ENCODE measurements around the gene FAM111A. TPM values are rescaled to one million over a fixed set of nuclear protein-coding genes. Genes with fewer than 3 reads are reported as not detected.
"Not testable (repeated sequence)": the region's sequence is repeated elsewhere in the genome, so short reads cannot be mapped to it uniquely, and the experiment has no call there.

The FAM111A gene
- 9.3 TPM for total RNA-seq

- DNase-seq (ENCODE audit: low spot score) = peak; percentile 91
- ATAC-seq = peak; percentile 93
Measured at GRCh38 chr11:59142530-59143507, at the start of gene FAM111A. TSS of gene FAM111A (plus strand) at chr11:59142856. CDS start at chr11:59148873, 6,017 bp downstream.

- ATAC-seq; DNase-seq (ENCODE audit: low spot score): not testable (repeated sequence)
Measured at GRCh38 chr11:59093576-59093975, 49.1 kb upstream of the FAM111A start.

- DNase-seq (ENCODE audit: low spot score); ATAC-seq: not testable (repeated sequence)
Measured at GRCh38 chr11:59095225-59095624, 47.4 kb upstream of the FAM111A start.

- ATAC-seq = peak; percentile 95
- DNase-seq (ENCODE audit: low spot score) = not testable (repeated sequence)
Measured at GRCh38 chr11:59095972-59096575, 46.6 kb upstream of the FAM111A start.

GRCh38 chr11:59097113-59097708 is 45.4 kb upstream of the FAM111A start:
- ATAC-seq (peak; percentile 71), DNase-seq (ENCODE audit: low spot score) (peak; percentile 57)

- not testable (repeated sequence) for ATAC-seq
Measured at GRCh38 chr11:59097938-59098337, 44.7 kb upstream of the FAM111A start.

GRCh38 chr11:59102259-59102765 is 40.3 kb upstream of the FAM111A start:
- ATAC-seq (peak; percentile 47), DNase-seq (ENCODE audit: low spot score) (no peak)

More at GRCh38 chr11:59097938-59098337, 44.7 kb upstream of the FAM111A start:
- DNase-seq (ENCODE audit: low spot score) = not testable (repeated sequence)

- ATAC-seq (peak; percentile 94), DNase-seq (ENCODE audit: low spot score) (peak; percentile 88)
Measured at GRCh38 chr11:59106363-59107336, 36.0 kb upstream of the FAM111A start, which contains the start of gene FAM111B. TSS of gene FAM111B (plus strand) at chr11:59107237. CDS start at chr11:59109626, 2,389 bp downstream.

GRCh38 chr11:59107721-59108120 is 34.9 kb upstream of the FAM111A start:
- DNase-seq (ENCODE audit: low spot score); ATAC-seq: not testable (repeated sequence)

GRCh38 chr11:59112494-59112893 is 30.2 kb upstream of the FAM111A start:
- DNase-seq (ENCODE audit: low spot score) = no peak
- no peak for ATAC-seq

- no peak for DNase-seq (ENCODE audit: low spot score)
- ATAC-seq = no peak
Measured at GRCh38 chr11:59114344-59114743, 28.3 kb upstream of the FAM111A start.

GRCh38 chr11:59115553-59115952 is 27.1 kb upstream of the FAM111A start:
- ATAC-seq = no peak
- no peak for DNase-seq (ENCODE audit: low spot score)

- DNase-seq (ENCODE audit: low spot score) (no peak), ATAC-seq (no peak)
Measured at GRCh38 chr11:59117774-59118173, 24.9 kb upstream of the FAM111A start.

- ATAC-seq (no peak), DNase-seq (ENCODE audit: low spot score) (no peak)
Measured at GRCh38 chr11:59119826-59120225, 22.8 kb upstream of the FAM111A start.

- ATAC-seq = peak; percentile 100
- DNase-seq (ENCODE audit: low spot score) = peak; percentile 74
Measured at GRCh38 chr11:59135648-59136461, 6.8 kb upstream of the FAM111A start.

GRCh38 chr11:59136551-59136950 is 6.1 kb upstream of the FAM111A start:
- DNase-seq (ENCODE audit: low spot score); ATAC-seq: not testable (repeated sequence)

GRCh38 chr11:59137190-59137589 is 5.5 kb upstream of the FAM111A start:
- no peak for ATAC-seq

GRCh38 chr11:59138643-59139042 is 4.0 kb upstream of the FAM111A start:
- DNase-seq (ENCODE audit: low spot score) (no peak), ATAC-seq (no peak)

More at GRCh38 chr11:59137190-59137589, 5.5 kb upstream of the FAM111A start:
- DNase-seq (ENCODE audit: low spot score) = no peak

- DNase-seq (ENCODE audit: low spot score) (no peak), ATAC-seq (no peak)
Measured at GRCh38 chr11:59141191-59141590, 1.5 kb upstream of the FAM111A start.
